HPDE6-E6E7 (cell line): ENCODE data around the gene LPO.
A peak's percentile ranks its signal among the peaks of the same experiment; 100 is the strongest.

Source experiments
- DNase-seq: peaks from one replicate; pipeline ENCODE4 v3.0.0; 2011; ENCODE audit warnings: missing footprints; ENCODE audit errors: extremely low spot score

LPO gene

DNA sequence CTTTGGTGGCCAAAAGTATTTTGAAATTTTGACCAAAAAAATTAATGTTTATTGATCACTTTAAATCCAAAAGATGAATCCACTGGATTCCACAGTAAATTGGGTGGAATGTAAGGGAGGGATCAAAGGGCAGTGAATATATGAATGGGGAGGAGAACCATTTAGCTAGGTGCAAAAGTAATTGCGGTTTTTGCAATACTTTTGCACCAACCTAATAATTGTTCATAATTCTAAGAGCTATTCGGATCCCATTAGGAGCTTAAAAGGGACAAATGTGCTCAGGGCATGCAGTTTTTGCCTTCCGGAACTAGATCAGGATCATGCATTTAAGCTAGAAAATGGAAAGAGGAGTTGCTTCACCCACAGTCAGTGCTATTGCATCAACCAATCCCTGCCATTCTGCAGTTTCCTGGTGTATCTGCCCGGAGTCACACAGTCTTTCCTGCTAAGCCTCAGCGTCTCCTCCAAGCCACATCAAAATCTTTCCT, at the start of gene LPO:
Gene LPO, plus strand, starts transcription at position 438 of the 488 bp plus-strand sequence. CDS start 4,396 bp downstream, outside the sequence.
- no peak for DNase-seq

DNA sequence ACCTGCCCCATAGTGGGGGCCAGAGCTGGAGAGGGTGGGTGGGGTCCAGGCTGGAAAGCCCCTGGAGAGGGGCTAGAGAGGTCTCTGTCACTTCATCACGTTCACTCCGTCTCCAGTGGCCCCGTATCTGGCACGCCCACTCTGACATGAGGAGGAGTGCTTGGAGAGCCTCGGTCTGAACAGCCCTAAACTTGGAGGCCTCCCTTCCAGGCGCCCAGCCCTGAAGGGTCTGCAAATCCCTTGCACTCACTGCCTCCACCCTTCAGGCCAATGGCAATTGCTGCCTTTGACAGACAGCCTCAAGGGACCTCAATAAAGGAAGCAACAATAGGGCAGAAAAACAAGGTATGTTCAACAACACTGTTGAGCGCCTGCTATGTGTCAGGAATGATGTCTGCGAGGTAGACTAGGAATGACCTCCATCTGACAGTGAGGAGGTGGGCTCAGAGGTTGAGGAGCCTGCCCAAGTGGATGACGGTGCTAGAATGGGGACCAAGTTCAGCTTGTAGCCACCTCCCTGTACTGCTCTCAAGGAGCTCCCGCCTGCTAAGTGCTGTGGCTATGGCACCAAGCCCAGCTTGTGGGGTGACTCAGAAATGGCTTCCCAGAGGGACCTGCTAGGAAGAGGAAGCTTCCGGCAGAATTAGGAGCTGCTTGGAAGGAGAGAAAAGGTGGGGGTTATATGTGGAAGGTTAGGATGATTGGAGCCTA, 48.8 kb upstream of the LPO start:
- DNase-seq, result peak; percentile 77

DNA sequence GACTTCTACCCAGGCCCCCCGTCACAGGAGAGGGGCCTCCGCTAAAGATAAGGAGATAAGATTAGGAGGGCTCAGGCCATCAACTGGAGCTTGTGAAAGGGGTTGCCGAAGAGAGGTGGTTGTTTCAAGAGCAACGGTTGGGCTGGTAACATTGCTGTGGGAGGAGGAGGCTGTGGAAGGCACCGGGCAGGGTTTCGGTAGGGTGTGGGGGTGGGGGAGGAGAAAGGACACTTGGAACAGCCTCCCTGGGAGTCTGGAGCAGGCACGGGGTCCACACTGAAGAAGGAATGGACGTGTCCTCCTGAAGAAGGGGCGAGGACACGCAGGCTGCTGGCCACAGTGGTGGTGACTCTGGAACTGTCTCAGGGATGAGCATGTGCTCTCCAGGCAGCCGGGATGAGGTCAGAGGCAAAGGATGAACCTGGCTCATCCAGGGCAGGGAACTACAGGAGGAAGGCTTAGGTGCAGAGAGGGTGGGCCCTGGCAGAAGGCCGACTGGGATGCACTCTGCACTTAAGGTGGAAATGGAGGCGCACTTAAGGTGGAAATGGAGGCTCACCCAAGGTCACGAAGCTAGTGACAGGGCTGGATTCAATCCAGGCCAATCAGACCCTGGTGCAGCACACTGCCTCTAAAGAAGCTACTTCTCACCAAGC, 47.0 kb upstream of the LPO start:
- DNase-seq, result no peak

DNA sequence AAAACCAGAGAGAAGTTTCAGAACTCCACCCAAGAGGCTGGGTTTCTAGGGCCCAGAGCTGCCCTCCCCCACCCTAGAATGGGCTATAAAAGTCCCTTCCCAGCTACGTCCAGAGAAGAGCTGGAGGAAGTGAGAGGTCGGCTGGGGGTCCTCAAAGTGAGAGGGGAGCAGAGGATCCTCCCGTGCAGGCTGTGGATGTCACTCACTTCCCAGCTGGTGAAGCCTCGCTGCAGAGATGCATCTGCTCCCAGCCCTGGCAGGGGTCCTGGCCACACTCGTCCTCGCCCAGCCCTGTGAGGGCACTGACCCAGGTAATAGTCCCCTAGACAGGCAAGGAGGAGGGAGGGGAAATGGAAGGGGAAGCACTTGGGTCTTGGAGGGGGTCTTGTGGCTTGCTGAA, 45.8 kb upstream of the LPO start, which contains the start of gene EPX:
Gene EPX, plus strand, starts transcription at position 115 of the 400 bp plus-strand sequence. Its CDS starts 121 bp downstream, at position 236.
- DNase-seq, result no peak

DNA sequence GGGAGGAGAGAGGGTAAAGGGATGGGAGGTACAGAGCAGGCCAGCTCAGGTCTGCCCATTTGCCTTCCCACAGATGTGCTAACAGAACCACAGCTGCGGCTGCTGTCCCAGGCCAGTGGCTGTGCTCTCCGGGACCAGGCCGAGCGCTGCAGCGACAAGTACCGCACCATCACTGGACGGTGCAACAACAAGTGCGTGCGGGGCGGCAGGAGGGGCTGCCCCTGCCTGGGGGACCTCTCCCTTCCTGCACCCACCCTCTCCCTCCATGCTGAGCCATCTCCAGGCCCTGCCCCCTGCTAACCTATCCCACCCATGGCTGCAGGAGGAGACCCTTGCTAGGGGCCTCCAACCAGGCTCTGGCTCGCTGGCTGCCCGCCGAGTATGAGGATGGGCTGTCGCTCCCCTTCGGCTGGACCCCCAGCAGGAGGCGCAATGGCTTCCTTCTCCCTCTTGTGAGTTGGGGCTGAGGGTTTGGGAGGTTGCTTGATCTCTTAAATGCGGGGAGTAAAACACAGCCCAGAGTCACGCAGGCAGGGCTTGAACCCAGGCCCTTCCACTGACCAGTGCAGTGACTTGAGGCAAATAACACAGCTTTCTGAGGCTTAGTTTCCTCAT, 44.6 kb upstream of the LPO start:
- DNase-seq, result no peak

DNA sequence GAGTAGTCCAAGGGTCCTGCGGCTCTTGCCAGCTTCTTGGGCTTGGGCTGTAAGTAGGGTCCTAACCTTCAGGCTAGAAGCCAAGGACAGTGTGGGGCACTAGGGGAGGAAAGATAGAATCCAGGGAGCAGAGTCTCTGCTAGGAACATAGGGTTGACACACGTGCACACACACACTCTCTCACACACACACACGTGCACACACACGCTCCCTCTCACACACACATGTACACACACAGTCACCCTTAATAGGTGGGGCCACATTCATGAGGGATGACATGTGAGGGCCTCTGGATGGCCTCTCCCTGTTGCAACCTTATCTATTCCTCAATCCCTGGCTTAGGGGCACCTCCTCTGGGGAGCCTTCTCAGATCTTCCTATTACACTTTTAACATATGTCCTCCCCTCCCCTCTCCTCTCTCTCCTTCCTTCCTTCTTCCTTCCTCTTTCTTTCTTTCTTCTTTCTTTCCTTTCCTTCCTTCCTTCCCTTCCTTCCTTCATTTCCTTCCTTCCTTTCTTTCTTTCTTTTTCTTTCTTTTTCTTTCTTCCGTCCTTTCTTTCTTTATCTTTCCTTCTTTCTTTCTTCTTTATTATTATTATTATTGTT, 42.8 kb upstream of the LPO start:
- no peak for DNase-seq

DNA sequence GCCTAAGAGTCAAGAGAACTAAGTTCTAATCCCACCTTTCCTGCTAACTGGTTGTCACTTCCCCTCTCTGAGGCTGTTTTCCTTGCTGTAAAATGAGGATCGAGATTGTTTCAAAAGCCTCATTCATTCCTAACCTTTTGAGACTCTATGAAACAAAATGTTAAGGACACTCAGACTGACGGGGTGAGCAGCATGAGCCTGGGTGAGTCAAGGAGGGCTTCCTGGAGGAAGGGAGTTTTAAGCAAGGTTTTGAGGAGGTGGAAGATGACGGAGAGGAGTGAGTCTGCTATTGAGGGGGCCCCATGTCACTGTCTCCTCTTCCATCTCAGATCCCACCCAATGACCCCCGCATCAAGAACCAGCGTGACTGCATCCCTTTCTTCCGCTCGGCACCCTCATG, 41.8 kb upstream of the LPO start:
- no peak for DNase-seq

DNA sequence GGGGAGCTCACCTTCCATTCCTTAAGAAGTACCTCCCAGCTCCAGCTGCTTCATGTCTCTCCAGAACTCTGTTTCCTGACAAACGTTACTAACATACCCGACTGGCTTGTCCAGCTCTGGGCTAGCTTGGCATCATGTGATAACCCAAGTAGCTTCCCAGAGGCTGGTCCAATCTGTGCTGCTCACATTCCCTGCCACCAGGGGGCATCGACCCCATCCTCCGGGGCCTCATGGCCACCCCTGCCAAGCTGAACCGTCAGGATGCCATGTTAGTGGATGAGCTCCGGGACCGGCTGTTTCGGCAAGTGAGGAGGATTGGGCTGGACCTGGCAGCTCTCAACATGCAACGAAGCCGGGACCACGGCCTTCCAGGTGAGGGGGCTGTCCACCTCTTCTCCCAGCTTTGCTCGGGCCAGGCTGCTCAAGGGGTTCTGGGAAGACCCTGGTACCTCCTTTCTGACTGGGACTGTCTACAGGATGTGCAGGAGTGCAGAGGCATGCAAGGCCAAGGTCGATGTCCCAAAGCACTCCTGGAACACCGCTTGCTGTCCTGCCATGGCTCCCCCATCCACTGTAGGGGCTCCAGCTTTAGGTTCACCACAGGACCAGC, 38.3 kb upstream of the LPO start:
- DNase-seq, result peak; percentile 34

DNA sequence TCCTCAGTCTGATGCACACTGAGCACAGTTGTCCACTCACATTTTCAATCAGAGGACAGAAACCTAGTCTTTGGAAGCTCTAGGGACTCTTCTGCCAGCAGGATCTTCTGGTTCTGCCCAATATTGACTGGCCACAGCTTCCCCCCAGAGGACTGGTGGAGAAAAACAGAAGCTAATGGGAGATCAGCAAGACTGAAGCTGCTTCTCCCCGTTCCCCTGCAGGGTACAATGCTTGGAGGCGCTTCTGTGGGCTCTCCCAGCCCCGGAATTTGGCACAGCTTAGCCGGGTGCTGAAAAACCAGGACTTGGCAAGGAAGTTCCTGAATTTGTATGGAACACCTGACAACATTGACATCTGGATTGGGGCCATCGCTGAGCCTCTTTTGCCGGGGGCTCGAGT, 35.5 kb upstream of the LPO start:
- DNase-seq, result no peak

DNA sequence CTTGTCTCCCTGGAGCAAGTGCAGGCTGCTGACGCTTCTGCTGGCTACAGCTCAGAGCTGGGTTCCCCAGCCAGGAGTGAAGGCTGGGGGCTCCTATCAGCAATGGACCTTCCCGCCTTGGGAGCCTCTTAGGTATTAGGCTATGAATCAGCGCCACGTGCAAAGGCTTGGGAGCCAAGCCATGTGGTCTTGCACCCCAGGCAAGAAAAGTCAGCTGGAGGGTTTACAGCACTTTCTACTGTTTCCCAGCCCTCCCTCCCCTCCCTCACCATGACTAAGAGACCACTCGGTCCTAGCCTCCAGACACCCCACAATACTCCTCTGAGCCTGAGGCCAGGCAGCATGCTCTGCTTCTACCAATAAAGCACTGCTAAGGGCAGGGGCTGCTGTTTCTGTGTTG, 33.6 kb upstream of the LPO start:
- no peak for DNase-seq

DNA sequence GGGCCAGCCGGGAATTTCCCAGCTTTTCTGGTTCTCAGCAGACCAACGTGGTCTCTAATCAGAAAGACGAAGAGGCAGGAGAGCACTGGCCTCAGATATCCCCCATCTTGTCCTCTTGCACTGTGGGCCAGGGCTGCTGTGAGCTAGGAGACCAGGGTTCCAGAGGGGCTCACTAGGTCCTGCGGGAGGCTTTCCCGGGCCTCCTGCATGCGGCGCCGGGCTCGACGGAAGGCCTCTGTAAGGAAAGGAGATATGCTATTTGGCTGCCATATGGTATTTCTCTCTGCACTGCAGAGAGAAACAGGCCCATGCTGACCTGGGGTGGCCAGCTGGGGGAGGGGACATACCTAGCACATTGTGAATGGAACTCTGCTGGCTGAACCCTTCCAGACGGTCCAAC, 32.4 kb upstream of the LPO start:
- no peak for DNase-seq

DNA sequence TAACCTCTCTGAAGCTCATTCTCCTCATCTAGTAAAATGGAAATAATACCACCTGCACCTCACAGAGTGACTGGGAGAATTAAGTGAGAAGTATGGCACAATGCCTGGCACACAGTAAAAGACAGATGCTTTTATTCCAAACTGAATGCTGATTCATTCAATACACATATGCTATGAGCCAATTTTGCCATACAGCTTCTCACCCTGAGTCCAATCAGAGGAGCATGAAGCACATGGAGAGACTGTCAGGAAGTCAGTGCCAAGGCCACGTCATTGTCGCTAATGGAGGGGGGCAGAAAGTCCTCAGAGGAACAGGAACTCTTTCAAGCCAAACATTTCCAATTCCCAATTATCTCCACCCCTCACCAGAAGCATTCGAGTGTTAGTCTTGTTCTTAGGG, 30.9 kb upstream of the LPO start:
- no peak for DNase-seq

DNA sequence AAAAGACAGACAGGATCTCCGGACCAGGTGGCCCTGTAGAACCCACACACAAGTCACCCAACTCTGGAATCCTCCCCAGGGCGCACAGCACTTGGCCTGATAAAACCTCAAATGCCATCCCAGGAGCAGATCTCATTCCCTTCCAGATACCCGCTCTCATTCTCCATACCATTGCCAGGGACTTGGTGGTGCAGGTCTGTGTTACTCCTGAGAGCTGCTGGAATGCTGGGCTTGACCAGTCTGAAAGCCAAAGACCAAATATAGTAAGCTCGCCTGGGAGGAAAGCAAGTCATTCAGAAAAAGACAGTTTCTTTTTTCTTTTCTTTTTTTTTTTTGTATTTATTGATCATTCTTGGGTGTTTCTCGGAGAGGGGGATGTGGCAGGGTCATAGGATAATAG, 30.0 kb upstream of the LPO start:
- no peak for DNase-seq

DNA sequence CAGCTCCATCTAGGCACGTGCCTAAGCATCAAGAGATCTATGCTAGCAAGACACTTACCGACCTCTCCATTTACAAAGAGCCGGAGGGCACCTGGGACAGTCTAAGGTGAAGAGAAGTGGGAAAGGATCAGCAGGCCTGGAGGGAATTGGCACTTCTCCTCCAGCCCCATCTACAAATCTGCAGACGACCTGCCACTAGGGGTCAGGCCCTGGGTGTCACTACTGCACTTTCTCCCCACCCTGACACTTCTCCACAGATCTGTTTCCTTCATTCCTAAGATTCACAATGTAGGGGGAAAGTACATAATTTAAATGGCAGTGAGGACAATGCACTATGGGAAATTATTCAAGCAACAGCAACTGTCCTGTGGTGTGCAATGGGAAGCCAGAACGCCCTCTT, 27.5 kb upstream of the LPO start:
- no peak for DNase-seq

DNA sequence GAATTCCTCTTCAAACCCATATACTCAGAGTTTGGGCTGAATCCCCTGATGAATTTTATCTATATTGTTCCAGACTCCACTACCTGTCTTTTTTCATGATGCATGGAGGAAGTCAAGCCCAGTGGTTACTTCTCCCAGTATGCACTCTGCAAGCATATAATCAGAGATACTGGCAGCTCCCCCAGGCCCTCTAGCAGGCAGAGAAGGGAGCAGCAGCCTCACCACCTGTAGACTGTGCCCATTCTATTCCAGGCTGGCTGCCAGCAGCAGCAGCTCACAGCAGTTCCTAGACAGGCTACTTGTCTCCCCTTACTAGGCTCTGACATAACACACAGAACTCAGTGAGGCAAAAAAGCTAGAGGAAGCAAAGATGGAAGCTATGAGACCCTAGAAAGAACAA, 22.7 kb upstream of the LPO start:
- DNase-seq, result no peak

DNA sequence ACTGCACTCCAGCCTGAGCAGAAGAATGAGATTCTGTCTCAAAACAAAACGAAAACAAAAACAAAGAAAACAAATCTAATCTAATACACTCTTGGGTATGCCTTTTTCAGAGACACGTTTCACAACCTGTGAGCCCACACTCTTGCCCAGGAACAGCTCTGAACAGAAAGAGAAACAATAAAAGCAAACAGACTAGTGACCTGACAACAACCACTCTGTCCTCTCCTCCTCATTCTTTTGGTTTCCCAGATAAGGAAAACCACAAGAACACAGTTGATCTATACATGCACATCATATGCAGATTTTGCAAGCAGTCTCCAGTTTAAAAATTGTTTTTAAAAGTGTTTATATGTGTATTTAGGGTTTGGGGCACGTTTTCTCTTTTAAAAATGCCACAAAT, 20.6 kb upstream of the LPO start:
- DNase-seq, result no peak

DNA sequence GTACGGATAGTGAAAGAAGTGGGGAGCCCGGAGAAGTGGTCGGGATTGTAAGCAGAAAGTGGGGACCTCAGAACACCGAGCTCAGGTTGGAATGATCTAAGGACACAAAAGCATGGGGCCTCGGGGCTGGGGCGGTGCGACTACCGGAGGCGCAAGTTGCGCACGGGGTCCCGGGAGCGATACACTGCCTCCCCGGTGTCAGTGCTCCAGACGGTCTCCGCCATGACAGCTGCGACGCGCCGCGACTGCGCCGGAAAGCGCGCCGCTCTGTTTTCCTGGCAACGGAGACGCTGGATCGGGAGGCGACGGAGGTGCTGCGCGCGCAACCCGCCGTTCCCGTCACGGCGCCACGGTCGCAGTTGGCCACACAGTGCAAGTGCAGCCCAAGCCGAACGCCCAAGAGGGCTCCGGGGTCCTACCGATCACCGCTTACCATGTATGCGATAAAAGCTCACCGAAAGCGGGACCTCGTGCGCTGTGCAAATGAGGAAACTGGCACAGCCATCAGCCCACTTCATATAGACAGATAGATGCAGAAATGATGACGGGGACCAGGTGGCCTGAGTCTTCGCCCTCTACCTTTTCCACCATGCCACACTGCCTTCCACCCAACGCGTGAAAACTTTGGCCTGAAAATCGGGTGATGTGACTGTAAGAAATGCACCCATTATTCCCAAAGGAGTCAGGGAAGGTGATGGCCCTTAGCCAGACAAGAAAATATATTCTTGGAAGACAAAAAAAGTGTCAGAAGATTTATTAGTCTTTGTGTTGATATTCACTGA, 19.2 kb upstream of the LPO start, which contains the start of gene MKS1:
Gene MKS1, minus strand, starts transcription at position 249 of the 782 bp plus-strand sequence. Its CDS starts 25 bp downstream, at position 224.
- peak; percentile 99 for DNase-seq

DNA sequence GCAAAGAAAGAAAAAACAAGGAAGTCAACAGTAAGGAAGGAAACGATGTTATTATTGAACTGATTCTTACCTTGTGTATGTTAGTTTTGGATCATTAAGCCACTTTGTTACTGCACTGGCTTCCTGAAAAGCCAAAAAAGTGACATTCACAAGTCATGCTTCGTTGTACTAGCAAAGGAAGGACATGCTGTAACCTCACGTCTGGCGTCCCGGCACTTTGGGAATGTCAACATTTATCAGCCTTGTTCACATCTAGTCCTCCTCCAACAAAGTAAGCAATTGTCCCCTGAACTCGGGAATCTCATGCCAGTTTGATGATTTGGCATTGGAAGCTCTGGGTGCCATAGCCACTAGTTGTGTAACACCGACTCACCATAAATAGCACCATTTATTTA, 18.6 kb upstream of the LPO start:
- no peak for DNase-seq

DNA sequence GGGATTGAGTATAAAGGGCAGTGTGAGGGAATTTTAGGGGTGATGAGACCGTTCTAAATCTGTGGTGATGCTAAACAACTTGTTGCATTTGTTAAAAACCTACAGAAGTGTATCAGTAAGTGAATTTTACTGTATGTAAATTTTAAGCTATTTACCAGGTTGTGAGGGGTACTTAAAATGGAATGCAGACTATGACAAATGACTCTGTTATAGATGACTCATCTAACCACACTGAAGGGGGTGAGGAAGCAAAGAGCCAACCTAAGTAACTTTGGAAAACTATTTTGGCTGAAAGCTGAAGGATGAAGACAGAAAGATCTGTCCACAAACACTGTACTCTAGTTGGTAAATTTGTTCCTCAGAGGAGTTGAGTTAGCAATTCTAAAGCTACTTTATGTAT, 14.1 kb upstream of the LPO start:
- DNase-seq, result no peak

DNA sequence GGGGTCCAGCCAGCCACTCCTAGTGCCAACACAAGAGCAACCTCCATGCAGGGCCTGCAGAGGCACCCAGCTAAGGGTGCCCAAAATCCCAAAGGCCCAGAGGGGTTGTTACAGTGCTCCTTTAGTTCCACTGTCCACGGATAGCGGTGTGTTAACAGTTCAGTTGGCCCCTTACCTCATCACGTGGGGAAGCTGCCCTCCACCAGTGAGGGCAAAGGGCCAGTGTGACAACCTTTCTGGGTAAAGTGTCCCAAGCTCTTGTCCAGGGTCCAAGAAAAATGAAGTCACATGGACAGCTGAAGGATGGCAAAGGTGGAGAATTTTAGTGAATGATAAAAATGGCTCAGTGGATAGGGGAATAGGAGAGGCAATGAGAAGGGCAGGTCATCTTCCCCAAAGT, 10.7 kb upstream of the LPO start:
- DNase-seq, result no peak

DNA sequence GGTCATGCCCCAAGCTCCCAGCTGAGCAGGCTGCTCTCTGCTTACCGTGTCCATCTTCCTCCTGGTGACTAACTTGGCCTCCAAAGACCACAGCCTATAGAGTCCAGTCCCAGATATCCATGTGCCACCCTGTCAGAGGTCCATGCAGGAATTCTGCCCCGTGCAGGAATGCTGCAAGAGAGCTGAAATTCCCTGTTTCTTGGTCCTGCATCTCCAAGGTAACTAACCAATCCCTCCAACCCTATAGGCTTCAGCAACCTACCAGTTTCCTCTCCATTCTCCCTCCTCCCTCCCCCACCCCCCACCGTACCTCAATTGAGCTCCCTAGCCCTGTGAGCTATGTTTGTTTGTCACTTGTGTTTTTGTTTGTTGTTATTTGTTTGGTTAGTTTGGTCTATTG, 9.7 kb upstream of the LPO start:
- DNase-seq, result no peak
